Pons (tissue), 1 donor: ENCODE data around the gene SPCS2.
"Not testable (repeated sequence)": the region's sequence is repeated elsewhere in the genome, so short reads cannot be mapped to it uniquely, and the experiment has no call there.

ENCODE experiments used
- DNase-seq: peaks from one replicate; pipeline ENCODE4 v3.0.0-alpha.2; 2016; ENCODE audit warnings: low spot score

SPCS2 gene

DNA sequence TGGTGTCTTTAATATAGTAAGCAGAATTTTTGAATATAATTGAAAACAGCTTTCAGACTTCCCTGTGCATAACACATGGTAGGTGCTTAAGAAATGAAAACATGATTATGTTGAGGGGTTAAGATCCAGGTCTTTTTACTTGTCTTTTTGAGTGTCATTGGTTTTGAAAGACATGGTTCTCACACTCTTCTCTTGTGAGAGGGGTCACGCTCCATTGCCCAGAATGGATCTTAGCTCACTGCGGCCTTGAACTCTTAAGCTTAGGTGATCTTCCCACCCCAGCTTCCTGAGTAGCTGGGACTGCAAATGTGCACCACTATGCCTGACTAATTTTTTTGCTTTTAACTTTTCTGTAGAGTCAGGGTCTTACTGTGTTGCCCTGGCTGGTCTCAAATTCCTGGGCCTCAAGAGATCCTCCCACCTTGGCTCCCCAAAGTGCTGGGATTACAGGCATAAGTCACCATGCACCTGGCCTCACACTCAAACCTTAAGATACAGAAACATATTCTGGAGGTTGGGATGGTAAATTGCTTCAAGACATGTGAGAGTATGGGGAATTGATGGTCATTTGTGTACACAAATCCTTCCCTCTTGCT, 1.4 kb downstream of the SPCS2 start:
- DNase-seq, result no peak

GRCh38 chr11:74951226-74951625, 2.2 kb downstream of the SPCS2 start:
- no peak for DNase-seq

DNA sequence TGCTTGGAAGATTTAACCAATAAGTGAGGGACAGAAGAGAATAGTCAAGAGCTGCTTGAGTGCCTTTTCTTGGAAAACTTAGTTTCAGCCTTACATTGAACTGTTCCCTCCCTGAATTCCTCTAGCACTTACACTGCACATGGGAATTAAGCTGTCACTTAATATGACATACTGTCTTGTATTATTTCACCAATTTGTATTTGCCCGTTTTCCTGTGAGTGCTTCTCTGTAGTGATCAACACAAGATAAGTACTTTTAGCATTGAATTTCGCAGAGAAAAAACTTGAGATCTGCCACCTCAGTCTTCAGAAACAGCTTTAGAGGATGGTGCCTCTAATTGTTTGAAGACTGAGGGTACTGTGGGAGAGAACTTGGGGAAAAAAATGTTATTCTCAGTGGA, 3.7 kb downstream of the SPCS2 start:
- DNase-seq, result no peak

DNA sequence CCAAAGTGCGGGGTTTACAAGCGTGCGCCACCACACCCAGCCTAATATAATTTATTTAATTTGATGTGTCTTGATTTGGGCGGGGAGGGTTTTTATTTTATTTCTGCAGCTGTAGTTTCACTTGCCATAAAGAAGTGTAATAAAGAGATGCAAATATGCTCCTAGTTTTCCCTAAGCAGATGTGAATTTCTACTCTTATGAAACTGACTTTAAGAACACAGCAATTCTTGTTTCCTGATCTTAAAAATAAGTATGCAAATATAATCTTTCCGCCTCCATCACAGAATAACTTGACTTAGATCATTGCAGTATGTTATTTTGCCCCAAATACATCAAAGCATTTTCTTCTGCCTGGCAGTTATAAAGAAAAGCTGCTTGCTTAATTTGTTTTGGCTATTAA, 4.4 kb downstream of the SPCS2 start:
- DNase-seq, result no peak

DNA sequence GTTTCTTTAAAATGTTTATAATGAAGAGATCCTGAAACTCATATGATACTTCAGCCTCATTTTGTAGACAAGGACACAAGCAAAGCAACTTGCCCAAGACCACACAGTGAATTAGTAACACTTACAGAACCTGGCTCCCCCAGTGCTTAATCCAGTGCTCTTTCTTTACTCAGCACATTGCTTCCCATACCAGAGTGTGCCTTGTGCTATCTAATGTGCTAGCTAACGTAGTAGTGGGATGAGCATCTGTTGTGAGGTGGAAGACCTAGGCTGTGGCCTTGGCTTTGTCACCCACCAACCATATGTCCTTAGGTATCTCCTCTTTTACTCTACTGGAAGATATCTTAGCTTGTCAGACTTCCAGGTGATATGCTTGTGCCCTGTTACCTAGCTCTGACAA, 5.1 kb downstream of the SPCS2 start:
- no peak for DNase-seq

DNA sequence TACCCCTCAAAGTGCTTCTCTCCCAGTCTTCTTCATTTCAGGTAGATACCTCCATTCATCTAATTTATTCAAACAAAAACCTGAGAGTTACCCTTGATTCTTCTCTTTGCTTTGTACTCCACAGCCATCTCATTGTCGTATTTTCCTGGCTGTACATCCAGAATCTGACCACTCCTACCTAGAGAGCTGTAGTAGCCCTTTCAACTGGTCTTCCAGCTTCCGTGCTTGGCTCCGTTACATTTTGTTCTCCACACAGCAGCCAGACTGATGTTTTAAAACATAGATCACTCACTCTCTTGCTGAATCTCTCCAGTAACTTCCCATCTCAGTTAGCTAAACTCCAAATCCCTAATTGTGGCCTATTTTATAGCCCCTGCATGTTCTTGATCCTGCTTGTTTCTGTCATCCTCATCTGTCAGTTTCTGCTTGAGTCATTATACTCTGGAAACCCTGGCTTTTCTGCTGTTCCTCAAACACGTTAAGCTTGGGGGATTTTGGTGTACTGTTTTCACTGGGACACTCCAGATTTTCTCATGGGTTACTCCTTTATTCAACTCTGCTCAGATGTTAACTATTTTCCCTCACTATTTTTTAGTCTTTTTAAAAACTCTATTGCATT, 7.4 kb downstream of the SPCS2 start:
- no peak for DNase-seq

GRCh38 chr11:74957937-74958629, 9.0 kb downstream of the SPCS2 start:
- DNase-seq, result no peak

DNA sequence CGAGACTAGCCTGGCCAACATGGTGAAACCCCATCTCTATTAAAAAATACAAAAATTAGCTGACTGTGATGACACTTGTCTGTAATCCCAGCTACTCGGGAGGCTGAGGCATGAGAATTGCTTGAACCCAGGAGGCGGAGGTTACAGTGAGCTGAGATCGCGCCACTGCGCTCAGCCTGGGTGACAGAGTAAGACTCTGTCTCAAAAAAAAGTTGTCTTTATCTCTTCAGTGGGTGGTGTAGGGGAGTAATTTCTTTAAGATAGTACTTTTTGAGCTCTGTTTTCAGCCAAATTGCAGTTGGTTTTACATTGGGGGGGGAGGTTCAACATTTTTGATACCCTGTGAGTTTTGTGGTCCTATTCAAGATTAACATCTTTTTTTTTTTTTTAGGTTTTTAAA, 11.1 kb downstream of the SPCS2 start:
- DNase-seq, result not testable (repeated sequence)

GRCh38 chr11:74966651-74967050, 17.6 kb downstream of the SPCS2 start:
- DNase-seq, result no peak

DNA sequence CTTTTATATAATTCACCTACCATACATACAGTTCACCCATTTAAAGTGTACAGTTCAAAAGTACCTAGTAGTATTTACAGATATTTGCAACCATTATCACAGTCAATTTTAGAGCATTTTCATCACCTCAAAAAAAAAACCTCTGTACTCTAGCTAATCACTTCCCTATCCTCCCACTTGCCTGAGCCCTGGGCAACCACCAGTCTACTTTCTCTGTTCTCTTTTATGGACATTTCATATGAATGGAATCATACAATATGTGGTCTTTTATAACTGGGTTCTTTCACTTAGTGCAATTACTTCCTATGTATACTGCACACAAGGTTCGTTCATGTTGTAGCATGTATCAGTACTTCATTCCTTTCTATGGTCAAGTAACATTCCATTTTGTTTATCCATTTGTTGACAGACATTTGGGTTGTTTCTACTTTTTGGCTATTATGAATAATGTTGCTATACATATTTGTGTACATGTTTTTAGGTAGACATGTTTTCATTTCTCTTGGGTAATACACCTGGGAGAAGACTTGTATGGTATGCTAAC, 21.9 kb downstream of the SPCS2 start:
- DNase-seq, result no peak

- DNase-seq, result peak; percentile 77
Measured at GRCh38 chr11:74971424-74971823, 22.4 kb downstream of the SPCS2 start.

DNA sequence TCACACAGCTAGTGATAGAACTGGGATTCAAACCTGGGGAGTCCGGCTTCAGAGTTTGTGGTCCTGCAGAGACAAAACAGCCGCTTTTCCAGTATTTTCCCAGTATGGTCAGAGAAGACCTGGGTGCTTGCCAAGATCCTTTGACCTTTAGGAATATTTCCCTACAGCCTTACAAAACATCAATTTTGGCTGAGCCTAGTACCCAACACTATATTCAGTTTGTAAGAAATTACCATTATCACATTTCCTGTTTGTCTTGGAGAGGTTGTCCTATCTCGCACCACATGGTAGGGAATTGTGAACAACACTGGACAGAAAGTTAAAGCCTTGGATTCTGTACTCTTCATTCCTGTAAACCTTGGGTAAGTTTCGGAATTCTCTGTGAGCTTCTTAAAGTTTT, 29.0 kb downstream of the SPCS2 start:
- DNase-seq, result no peak

GRCh38 chr11:74980634-74981033, 31.6 kb downstream of the SPCS2 start:
- no peak for DNase-seq

DNA sequence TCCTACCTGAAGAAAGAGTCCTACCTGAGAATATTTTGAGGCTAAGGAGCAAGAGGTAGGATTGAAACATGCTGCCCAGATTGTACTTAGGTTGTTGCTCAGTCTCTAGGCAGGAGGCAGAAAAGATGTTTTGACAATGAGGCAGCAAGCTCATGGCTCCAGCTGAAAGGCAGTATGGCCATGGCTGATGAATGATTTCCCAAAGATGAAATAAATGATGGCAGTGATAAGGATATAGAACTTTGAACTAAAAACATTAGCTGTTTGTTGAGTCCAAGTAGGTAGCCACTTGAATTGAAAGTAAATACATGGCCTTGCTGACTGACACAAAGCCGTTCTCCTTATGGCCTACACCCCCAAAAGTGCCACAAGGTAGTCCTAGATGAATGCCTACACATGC, 32.8 kb downstream of the SPCS2 start:
- DNase-seq, result no peak

DNA sequence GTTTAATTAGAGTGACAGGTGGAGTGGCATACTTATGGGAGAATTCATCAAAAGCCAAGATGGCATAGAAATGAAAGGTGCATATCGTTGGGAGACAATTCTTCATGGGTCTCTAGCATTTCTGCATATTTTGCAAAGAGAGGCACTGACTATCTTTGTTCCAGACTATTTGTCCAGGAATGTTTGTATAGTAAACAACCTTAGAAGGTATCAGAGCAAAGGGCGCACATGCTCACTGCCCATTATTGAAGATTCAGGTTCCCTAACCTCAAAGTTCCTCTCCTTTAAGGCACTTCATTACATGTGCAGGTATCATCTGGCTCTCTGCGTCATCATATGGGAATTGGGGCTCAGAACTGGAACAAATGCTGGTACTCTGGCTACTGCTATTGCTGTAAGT, 35.0 kb downstream of the SPCS2 start:
- no peak for DNase-seq

DNA sequence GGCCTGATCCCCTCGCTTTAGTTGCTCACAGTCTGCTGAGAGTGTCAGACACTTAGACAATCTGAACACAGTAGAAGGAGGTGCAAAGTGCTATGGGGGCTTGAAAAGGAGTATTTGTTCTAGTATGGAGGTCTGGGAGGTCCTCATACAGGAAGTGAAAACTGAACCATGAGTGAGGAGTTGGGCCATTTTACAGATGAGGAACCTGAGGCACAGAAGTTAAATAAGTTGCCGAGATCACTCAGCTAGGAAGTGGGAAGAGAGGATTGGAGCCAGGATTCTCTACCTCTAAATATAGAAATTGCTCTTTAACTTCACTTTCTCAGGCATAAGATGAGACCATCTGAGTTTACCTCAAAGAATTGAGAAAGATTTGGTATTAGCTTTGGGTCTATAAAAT, 35.7 kb downstream of the SPCS2 start:
- no peak for DNase-seq

DNA sequence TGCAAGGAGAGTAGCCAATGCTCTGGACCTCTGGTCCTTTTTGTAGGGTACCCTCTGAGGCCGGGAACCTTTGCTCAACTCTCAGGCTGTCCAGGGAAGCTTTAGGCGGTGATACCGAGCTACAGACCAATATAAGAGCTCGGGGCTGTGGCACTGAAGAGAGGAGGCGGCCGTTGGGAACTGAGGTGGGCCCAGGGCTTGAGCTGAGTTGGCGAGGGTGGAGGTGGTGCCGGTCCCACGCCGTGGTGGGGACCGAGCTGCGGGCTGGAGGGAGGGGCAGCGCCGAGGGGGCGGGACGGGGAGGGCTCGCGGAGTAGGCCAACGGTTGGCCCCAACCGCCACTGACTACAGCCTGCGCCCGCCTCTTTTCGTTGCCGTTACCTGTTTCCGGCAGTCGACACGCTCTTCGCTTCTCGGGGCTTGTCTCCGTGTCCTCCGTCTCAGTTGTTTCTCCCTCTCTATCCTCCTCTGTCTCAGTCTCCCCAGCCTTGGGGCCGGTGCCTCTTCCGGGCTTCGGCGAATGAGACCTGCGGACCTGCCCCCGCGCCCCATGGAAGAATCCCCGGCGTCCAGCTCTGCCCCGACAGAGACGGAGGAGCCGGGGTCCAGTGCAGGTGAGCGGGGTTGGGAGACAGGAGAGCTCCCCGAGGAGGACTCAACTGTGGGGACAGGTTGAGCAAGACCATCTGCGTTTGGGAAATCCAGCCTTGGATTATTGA, 39.6 kb downstream of the SPCS2 start, which contains the start of gene NEU3:
Gene NEU3, plus strand, starts transcription at position 393 of the 719 bp plus-strand sequence. Its CDS starts 128 bp downstream, at position 521.
- DNase-seq, result peak; percentile 37

GRCh38 chr11:74989260-74989638, 40.2 kb downstream of the SPCS2 start:
- DNase-seq, result no peak

DNA sequence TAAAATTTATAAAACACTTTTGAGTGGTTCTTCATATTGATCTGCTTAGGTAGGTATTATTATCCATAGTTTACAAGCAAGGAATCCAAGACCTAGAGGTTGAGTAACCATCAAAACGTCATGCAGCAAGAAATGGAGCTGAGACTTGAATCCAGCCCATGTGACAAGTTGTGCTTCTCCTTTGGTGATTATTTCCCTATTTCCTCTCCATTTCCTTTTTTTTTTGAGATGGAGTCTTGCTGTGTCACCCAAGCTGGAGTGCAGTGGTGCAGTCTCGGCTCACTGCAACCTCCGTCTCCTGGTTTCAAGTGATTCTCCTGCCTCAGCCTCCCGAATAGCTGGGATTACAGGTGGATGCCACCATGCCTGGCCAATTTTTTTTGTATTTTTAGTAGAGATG, 41.1 kb downstream of the SPCS2 start:
- not testable (repeated sequence) for DNase-seq

- DNase-seq, result no peak
Measured at GRCh38 chr11:74990941-74991340, 41.9 kb downstream of the SPCS2 start.

DNA sequence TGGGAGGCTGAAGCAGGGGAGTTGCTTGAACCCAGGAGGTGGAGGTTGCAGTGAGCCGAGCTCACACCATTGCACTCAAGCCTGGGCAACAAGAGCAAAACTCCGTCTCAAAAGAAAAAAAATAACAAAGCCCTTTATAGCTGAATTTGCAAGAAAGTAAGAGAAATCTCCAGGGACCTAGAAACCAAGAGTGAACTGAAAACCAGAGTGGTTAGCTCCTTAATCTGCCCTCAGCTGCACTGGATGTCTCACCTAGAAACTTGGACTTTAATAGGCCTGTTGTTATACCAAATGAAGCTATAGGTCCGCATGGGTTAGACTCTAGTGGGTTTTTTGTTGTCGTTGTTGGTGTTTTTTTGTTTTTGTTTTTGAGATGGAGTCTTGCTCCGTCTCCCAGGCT, 43.8 kb downstream of the SPCS2 start:
- DNase-seq, result no peak

GRCh38 chr11:75000975-75001354, 51.9 kb downstream of the SPCS2 start:
- DNase-seq, result no peak

GRCh38 chr11:75001686-75002085, 52.6 kb downstream of the SPCS2 start:
- DNase-seq, result no peak
